HEK293T (cell line): ENCODE data around the gene AP2A2.

Experiments used
- ARNT ChIP-seq: fragments of 450-650 bp; IDR thresholded peaks from 2 replicates; pipeline ENCODE4 v1.6.1; 2017; ENCODE audit warnings: mild to moderate bottlenecking
- NFRKB ChIP-seq: fragments of 450-650 bp; IDR thresholded peaks from 2 replicates; pipeline ENCODE4 v1.6.1; 2016; ENCODE audit warnings: mild to moderate bottlenecking, moderate library complexity

DNA sequence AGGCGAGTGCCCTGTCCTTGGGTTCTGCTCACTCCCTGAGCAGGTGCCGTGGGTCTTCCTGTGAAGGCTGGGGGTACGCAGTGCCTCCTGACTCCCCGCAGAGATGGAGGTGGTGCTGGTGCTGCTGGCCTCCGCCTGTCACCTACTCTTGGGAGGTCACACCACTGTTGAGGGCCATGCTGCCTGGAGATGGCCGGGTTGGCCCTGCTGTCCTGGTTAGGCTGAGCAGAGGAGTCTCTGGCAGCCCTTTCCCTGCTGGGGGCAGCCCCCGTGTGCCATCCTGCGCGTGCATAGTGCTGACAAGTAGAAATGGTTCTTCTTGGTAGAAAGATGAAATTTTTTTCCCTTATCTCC is 61.3 kb downstream of the AP2A2 start:
- no peak for TF ChIP-seq ARNT
- TF ChIP-seq NFRKB, result no peak
